Limb (tissue), 2 donors: ENCODE data around the gene FSD1.
"Not testable (repeated sequence)": the region's sequence is repeated elsewhere in the genome, so short reads cannot be mapped to it uniquely, and the experiment has no call there.

ENCODE experiments used
- DNase-seq, 2 donors: peaks; one replicate each; pipeline ENCODE4 v3.0.0-alpha.2; 2016; ENCODE audit errors: extremely low spot score in 2 of 2

FSD1 gene

DNA sequence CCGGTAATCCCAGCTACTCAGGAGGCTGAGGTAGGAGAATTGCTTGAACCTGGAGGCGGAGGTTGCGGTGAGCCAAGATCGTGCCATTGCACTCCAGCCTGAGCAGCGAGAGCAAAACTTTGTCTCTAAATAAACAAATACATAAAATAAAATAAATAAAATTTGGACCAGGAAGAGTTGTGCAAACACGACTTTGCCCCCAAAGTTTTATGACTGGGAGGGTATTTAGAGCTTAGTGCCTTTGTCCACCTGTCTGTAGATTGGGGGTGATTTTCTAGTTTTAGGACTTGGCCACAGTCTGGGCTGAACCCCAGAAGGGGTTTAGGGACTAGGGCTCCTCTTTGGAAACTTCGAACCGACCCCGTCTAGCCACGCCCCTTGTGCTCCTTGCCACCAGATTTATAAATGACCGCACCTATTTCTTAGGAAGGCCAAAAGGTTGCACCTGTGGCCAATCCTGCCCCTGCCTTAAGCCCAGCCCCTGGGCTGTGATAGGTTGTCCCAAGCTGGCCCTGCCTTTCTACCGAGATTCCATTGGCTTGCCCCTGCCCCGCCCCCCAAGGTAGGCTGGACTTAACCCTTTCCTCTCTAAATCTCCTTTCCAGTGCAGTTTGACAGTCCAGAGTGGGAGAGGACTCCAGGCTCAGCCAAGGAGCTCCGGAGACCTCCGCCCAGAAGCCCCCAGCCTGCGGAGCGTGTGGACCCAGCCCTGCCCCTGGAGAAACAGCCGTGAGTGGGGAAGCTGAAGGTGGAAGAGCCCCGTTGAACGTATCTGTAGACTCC lies 20.0 kb upstream of the FSD1 start:
- DNase-seq = no peak

DNA sequence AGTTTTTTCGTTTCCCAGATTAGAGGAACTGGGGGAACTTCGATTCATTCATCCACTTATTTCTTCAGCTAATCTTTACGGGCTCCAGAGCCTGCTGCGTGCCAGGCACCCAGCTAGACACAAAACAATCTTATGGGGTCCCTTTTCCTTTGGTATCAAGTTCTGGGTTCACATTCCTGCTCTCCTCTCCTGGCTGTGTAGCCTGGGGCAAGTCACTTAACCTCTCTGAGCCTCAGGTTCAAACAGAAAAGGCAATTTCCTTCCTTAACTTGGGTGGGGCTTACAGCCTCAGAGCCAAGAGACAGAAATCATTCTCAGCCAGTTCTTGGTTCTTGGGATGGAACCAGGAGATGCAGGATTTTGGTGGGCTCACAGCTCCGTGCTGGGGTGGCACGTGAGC lies 19.4 kb upstream of the FSD1 start:
- DNase-seq = no peak

DNA sequence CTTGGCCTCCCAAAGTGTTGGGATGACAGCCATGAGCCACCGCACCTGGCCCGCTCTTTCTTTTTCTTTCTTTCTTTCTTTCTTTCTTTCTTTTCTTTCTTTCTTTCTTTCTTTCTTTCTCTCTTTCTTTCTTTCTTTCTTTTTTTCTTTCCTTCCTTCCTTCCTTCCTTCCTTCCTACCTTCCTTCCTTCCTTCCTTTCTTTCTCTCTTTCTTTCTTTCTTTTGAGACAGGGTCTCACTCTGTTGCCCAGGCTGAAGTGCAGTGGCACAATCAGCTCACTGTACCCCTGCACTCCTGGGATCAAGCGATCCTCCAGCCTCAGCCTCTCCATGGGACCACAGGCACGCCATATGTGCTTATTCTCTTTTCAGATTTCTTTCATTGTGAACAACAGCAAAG lies 18.3 kb upstream of the FSD1 start:
- DNase-seq = not testable (repeated sequence)

DNA sequence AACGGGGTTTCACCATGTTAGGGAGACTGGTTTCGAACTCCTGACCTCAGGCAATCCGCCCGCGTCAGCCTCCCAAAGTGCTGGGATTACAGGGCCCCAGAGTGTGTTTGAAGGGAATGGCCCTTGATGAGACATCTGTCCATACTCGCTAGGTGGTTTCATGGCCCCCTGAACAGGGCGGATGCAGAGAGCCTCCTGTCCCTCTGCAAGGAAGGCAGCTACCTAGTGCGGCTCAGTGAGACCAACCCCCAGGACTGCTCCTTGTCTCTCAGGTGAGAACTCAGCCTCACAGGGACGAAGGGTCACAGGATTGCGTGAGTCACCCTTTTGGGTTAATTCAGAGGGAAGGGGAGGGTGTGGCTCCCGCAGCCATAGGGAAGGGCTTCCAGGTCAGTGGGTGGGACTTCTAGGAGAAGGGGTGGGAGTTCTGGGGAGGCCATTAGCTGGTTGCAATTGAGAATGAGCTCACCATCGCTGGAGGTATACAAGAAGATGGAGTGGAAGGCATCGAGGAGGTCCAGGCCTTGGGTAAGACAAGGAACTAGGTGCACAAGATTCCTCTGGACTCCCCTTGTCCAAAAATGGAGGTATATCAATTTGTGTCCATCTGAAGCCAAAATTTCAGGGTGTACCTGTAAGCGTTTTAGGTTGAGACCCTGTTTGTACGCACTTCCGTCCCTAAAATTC lies 16.2 kb upstream of the FSD1 start:
- no peak for DNase-seq

DNA sequence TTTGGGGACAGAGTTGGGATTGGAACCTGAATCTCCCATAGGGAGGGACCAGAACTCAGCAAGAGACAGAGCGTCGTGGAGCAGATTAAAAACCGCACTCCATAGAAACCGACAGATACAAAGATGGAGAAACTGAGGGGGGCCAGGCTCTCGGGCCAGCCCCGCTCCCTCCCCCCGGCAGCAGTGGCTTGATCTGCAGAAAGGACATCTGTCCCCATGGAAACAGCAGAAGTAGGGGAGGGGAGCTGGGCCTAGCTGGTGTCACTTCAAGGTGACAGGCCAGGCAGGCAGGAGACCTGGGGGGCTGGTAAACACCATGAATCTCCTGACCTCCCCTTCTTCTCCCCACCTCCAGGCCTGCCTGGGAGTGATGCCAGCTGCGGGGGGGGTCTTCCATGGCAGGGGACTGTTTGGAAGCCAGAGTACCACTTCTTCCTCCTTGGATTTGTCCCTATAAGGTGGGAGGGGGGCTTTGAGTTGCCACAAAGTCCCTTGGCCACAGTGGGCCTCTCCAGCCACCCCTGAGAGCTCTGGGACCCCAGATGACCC lies 13.1 kb upstream of the FSD1 start:
- no peak for DNase-seq

DNA sequence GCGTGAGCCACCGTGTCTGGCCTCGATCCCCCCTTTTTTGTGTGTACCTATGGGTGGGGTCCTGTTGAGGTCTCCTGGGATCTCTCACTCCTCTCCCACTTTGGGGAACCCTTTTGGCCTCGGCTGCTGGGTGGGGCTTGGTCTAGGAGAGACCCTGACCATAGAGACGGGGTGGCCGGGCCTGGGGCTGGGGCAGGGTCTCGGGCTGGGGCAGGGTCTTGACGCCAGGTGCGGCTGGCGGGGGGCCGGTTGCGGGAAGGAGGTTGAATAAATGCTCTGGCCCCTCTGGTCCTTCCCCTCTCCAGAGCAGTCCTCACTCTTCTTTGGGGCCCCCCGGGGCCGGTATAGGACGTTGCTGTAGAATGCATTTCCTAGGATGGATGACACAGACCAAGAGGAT lies 11.9 kb upstream of the FSD1 start:
- no peak for DNase-seq

DNA sequence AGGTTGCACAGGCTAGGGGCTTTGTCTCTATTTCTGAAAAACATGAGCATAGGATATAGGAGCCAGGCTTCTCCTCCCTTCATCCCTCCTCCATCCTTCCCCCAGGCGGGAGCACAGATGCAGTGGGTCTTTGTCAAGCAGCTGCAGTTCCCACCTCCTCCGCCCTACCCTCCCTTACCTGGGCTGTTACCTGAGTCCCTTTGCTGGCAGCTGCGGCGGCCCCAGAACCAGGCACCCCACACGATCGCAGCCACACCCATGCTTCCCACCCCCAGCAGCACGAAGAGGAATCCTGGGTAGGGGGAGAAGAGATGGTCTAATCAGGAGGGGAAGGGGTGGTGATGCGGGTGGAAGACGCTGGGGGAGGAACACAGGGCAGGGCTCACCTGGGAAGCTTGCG lies 10.0 kb upstream of the FSD1 start:
- DNase-seq = no peak

DNA sequence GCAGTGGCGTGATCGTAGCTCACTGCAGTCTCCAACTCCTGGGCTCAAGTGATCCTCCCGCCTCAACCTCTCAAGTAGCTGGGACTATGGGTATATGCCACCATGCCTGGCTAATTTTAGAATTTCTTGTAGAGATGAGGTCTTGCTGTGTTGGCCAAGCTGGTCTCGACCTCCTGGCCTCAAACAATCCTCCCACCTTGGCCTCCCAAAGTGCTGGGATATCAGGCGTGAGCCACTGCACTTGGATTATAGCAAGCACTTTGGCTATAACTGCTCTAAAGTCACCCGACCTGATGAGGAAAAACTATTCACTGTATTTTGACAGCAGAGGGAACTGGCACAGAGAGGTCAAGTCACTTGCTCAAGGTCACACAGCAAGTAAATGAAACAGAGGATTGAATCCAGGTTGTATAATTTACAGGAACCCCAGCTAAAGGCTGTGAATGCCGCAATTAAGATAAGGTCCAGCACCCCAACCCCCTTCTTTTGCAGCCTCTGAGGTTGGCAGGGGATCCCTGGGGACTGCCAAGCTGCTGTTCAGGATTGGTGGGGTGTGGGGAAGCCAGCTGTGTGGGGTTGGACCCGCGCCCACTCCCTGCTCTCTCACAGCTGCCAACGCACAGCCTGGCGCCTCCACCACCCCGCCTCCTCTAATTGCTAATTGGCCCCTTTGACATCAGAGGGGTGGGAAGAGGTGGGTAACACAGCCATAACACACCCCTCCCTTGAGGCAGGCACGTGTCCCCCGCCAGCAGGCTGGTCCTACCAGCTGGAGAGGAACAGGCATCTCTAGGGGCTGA lies 8.2 kb upstream of the FSD1 start:
- peak in 1 of 2 donors; percentile 65 for DNase-seq

DNA sequence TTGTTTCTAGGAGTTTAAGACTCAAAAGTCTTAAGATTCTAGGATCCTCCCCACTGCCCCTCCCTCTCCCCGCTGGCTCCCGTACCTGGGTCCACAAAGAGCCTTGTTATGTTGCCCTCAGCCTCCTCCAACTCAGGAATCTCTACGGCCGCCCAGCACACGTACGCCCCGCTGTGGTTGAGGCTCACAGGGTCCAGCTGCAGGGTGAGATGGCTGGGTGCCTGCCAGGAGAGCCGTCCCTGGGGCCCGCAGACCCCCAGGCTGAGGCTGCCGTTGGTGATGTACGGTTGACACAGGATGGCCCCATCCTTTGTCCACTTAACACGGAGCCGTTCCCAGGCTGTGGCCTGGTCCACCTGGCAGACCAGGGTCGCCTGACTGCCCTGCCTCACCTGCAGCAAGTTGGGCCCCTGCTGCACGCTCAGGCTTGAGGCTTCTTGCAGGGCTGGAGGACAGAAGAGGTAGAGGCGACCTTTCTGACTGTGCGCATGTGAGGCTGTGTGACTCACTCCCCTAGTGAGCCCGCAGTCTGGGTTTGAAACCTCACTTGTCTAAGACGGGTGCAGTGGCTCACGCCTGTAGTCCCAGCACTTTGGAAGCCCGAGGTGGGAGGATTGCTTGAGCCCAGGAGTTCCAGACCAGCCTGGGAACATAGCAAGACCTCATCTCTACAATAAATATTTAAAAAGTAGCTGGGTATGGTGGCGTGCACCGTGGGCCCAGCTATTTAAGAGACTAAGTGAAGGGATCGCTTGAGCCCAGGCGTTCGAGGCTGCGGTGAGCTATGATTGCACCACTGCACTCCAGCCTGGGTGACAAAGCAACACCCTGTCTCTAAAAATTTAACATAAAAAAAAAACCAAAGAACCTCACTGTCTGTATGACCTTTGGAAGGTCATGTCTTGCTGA lies 6.2 kb upstream of the FSD1 start:
- no peak for DNase-seq

DNA sequence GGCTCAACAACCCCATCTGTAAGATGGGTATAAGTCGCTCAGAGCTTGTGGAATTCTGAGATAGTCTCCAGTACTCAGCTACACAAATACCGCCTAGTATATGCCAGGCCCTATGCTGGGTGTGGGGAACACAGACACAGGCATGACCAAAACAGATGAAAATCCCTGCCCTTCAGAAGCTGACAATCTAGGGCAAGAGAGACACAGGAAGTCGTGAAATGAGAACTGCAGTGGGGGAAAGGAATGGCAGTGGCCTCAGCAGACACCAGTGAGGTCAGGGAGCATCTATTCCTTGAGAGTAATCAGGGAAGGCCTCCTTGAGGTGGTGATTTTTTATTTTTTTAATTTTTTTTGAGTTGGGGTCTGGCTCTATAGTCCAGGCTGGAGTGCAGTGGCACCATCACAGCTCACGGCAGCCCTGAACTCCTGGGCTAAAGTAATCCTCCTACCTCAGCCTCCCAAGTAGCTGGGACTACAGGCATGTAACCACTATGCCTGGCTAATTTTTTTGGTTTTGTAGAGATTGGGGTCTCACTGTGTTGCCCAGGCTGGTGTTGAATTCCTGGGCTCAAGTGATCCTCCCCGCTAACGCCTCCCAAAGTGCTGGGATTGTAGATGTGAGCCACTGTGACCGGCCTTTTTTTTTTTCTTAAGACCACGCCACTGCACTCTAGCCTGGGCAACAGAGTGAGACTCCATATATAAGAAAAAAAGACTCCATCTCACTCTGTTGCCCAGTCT lies 5.4 kb upstream of the FSD1 start:
- DNase-seq = no peak

DNA sequence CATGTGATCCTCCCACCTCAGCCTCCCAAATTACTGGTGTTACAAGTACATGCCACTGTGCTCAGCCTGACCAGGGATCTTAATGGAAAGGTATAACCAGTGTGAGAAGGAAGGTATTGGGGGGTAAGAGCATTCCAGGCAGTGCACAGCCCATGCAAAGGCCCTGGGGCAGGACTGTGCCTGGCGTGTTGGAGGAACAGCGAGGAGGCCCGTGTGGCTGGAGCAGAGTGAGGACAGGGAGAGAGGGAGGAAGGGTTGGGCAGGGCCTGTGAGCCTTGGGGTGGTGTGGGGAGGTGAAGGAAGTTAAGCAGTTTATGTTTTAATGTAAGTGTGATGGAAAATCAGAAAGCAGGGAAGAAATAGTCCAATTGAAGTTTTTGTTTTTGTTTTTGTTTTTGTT lies 3.8 kb upstream of the FSD1 start:
- no peak for DNase-seq

DNA sequence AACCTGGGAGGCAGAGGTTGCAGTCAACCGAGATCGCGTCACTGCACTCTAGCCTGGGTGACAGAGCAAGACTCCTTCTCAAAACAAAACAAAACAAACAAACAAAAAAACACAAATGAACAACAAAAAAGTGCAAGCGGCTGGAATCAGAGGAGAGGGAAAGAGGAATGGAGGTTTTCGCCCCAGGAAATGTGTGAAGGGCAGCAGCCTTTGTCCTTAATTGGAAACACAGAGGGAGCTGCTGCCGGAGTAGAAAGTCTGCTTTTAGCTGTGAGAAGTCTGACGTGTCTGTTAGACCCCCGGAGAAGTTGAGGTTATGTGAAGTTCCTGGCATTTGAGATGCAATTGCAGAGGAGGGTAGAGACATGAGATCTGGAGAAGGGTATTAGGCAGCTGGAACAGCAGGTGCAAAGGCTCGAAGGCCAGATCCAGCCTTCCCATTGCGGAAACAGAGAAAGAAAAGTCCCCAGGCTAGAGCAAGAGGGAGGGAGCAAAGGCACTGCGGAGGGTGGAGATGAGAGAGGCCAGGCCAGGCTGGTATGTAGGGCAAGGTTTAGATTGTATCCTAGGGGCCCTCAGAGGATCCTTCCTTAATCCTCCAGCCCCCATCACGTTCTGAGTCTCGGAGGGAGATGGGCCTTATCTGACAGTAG lies 2.7 kb upstream of the FSD1 start:
- DNase-seq = peak in 1 of 2 donors; percentile 41

DNA sequence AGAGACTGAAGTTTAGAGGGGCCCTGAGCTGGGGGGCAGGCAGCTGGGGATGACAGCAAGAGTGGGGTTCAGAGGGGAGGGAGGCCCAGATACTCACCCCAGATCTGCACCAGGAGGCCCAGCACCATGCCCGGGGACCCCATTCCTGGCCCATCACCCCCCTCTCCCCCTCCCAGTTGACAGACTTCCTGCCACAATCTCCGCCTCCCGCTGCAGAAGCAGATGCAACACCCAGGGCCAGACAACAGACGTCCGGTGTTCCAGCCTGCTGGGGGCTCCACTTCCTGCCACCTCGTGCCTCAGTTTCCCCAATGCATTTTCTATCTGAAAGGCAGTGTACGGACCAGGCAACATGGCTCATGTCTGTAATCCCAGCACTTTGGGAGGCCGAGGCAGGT lies 2.2 kb upstream of the FSD1 start, which contains the start of gene TMIGD2:
TSS of gene TMIGD2 (minus strand) at position 147 of the 398 bp plus-strand sequence. CDS start at position 143, 4 bp downstream.
- DNase-seq = no peak

DNA sequence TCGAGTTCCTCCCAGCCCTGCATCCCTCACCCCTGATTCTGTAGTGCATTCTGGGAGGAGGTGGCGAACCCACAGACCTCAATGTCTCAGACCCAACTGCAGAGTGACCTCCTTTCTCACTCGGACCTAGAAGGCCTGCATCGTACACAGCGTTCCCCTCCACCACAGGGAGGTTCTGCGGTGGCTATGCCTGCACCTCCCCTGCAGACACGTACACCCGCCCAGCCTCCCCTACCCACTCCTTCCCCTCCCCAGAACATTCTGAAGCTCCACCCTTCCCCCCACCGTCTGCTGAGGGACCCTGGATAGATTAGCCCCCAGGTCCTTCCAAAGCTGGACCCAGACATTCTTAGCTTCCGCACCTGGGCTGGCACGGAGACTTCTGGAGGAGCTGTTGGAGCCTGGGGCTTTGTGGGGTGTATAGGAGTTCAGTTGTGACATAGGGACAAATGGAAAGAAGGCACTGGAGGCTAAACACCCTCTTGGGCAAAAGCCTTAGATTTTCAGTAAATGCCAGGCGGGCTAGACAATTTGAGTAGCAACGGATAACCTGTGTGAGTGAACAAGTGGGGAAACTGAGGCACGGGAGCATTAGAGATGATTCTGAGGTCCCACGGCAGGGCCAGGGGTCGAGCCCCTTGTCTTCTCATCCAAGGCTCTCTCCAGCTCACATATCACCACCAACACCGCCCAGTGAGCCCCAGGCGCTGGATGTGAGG lies 420 bp upstream of the FSD1 start:
- DNase-seq = no peak

DNA sequence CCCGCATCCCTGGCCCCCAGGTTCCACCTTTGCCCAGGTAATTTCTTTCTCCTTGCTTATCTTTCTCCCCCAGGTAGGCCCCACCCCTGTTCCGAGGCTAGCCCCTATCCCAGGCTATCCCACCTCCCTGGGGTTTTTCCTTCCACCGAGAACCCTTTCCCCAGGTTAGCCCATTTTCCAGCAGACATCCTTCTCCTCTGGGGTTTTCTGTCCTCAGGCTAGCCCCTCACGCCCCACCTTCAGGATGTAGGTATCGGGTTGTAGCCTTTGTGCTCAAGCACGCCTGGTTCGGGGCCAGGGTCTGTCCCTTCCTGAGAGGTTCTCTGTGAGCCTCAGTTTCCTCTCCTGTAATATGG lies 837 bp downstream of the FSD1 start:
- DNase-seq = no peak

DNA sequence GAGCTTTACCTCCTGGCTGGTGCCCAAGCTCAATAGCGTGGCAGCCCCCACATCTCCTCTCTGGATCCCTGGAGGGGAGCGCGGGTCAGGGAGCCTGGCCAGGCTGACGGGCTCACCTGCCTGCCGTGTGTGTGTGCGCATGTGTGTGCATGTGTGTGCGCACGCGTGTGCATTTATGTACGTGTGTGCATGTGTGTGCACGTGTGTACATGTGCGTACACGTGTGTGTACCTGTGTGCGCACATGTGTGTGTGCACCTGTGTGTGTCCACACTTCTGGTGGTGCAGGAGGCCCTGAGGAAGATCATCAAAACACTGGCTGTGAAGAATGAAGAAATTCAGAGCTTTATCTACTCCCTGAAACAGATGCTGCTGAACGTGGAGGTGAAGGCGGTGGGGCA lies 1.3 kb downstream of the FSD1 start:
- DNase-seq = no peak

DNA sequence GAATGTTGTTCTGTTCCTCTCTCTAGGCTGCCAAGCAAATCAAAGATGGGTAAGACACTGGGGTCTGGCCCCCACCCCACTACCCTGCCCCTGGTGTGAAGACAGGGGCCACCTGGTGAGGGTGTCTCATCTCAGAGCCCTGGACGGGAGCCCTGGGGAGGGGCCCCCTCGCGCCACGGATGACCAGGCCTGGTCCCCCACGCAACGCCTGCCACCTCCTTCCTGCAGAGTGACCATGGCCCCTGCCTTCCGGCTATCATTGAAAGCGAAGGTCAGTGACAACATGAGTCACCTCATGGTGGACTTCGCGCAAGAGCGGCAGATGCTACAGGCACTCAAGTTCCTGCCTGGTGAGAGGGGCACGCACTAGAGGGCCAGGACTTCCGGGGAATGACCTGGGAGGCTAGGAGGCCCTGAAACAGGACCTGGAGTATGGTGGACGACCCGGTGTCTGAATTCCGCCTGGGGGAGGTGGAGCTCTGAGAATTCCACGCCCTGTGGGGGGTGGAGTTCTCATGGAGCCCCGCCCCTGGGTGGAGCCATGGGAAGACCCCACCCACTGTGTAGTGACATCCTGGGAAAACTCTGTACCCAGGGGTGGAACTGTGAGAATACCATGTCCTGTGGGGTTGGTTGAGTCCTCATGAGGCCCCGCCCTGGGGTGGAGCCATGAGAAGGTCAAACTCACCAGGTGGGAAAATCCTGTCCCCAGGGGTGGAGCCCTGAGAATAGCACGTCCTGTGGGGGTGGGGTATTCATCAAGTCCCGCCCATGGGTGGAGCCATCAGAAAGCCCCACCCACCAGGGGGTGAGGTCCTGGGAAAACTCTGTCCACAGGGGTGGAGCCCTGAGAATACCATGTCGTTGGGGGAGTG lies 6.1 kb downstream of the FSD1 start:
- no peak for DNase-seq

DNA sequence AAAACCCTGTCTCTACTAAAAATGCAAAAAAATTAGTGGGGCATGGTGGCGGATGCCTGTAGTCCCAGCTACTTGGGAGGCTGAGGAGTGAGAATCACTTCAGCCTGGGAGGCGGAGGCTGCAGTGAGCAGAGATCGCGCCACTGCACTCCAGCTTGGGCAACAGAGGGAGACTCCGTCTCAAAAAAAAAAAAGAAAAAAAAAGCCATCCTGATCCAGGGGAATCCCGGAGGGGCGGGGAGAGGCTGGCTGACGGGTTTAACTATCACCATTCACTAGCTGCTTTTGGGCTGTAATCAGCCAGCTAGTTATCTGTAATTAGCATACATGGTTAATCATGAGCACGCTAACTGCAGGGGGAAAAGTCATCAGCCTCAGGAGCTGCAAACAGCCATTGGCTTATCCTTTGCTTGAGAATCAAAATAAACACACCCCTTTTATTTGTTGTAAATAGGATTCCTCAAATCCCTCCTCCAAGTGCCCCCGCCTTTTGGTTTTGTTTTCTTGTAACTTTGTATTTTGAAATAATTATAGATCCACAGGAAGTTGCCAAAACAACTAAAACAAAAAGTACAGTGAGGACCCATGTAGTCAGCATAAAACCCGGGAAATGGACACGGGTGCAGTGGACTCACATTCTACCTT lies 9.6 kb downstream of the FSD1 start:
- no peak for DNase-seq
